NB4 (cell line): ENCODE results near the gene AATK.
A peak's percentile ranks its signal among the peaks of the same experiment; 100 is the strongest.

Source experiments
- DNase-seq: peaks from one replicate; pipeline ENCODE4 v3.0.0; 2010; ENCODE audit warnings: low read depth
- H3K4me3 ChIP-seq: one replicate; pipeline ENCODE4 v1.5.1; 2011; ENCODE audit warnings: mild to moderate bottlenecking, low read depth, low read length, moderate library complexity
- MYC ChIP-seq: IDR thresholded peaks from 2 replicates; pipeline ENCODE4 v1.6.1; 2011; ENCODE audit warnings: low read depth, low read length
- POLR2A ChIP-seq: IDR thresholded peaks from 2 replicates; pipeline ENCODE4 v1.6.1; 2011; ENCODE audit warnings: mild to moderate bottlenecking; ENCODE audit not compliant: insufficient read length; ENCODE audit errors: extremely low read depth
- TF ChIP-seq, protein P1 (sequence below): IDR thresholded peaks from one replicate; pipeline ENCODE4 v1.5.1; 2012; ENCODE audit warnings: low read depth, low read length
- TF ChIP-seq, protein P2 (sequence below): IDR thresholded peaks from 2 replicates; pipeline ENCODE4 v1.6.1; 2011; ENCODE audit warnings: low read depth, low read length

Gene AATK

DNA sequence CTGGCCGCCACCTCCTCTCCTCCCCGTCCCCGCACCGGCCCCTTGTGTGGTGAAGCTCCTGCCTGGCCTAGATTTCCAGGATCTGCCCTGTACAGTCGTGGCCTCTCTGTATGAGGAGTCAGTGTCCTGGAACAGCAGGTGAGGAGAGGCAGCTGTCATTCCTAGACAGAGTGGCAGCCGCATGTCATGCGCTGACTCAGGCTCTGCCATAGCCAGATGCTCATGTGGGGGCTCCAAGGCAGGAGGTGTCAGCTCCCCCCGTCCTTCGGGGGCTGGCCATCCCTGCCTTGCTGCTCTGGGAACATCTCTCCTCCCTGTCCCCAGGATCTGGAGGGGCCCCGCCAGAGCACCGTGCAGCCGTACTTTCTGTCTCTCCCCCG, 70.6 kb downstream of the AATK start:
- DNase-seq = no peak
- TF ChIP-seq MYC = no peak
- TF ChIP-seq, protein P1, sequence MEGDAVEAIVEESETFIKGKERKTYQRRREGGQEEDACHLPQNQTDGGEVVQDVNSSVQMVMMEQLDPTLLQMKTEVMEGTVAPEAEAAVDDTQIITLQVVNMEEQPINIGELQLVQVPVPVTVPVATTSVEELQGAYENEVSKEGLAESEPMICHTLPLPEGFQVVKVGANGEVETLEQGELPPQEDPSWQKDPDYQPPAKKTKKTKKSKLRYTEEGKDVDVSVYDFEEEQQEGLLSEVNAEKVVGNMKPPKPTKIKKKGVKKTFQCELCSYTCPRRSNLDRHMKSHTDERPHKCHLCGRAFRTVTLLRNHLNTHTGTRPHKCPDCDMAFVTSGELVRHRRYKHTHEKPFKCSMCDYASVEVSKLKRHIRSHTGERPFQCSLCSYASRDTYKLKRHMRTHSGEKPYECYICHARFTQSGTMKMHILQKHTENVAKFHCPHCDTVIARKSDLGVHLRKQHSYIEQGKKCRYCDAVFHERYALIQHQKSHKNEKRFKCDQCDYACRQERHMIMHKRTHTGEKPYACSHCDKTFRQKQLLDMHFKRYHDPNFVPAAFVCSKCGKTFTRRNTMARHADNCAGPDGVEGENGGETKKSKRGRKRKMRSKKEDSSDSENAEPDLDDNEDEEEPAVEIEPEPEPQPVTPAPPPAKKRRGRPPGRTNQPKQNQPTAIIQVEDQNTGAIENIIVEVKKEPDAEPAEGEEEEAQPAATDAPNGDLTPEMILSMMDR = no peak
- TF ChIP-seq, protein P2, sequence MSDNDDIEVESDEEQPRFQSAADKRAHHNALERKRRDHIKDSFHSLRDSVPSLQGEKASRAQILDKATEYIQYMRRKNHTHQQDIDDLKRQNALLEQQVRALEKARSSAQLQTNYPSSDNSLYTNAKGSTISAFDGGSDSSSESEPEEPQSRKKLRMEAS = no peak
- no peak for TF ChIP-seq POLR2A
- H3K4me3 ChIP-seq = no peak overlapping the region

DNA sequence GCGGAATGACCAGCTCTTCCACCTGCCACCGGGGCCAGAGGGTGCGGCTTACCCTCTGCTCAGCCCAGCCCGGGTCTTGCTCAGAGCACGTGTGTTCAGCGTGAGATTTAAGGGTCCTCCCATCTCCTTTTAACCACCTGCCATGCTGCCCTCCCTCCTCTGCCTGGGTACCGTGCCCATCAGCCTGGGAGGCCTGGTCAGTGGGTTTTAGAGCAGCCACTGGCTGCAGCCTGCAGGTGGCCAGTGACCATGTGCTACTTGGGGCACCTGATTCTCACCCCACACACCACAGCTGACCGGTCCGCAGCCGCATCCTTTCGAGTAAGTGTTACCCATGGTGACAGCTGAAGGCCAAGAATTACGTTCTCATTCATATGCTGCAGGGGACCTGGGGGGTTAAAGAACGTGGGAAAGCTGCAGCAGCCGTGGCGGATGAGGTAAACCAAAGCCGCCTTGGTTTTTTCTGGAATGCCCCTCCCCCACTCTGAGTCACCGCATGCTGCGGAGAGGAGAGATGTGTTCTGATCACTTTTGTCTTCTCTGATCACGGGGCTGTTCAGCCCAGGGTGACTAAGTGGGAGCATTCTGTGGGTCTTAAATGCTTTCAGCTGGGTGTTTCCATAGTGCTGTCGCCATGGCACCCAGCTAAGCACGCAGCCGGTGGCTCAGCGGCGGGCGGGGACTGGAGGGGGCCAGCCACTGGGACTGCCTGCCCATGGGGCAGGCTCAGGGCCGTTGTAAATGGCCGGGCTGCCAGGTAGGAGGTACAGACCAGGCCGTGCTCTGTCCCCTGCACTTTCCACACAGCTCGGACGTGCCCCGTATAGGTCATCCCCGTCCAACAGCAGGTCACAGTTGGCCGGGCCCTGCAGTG, 71.3 kb downstream of the AATK start:
- DNase-seq = peak; percentile 92
- H3K4me3 ChIP-seq = no peak overlapping the region
- TF ChIP-seq, protein P1 = no peak
- TF ChIP-seq, protein P2 = peak; percentile 73
- peak; percentile 70; the same call in 1 of the 2 replicates for TF ChIP-seq MYC

DNA sequence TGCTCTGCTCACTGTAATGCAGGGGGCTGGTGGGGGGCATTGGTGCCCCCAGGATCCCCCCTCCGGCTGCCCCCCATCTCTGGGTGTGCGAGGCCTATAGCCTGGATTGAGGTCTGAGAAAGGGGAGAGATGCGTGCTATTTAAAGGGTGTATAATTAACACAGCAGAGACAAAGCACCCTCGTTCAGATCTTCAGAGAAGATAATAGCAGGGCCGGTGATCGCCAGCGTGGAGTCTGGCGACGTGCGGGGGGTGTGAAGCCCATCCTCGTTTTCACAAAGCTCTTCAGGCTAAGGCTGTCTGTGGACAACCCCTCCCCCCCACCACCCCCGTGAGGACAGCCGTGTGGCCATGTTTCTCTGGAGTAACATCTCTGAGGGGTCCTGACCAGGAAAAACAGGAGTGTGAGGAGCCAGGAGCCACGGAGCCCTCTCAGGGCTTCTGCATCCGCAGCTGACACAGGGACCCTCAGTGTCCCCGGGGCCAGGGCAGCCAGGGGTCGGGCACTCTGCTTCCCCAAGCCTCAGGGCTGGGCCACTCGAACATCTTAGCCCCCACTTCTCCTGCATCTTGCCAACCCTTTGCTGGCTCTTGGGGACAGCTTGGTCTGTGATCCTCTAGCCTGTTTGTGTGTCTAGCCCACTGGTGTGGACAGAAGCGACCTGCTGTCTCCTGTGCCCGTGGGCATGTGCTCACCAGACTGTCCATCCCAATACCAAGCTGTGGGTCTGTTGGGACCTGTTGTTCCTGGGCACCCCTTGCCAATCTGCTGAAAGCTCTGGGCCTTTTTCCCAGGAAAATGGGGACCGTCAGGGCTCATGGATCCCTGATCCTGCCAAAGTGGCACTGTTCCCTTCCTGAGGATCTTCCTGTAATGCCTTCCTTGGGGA, 72.2 kb downstream of the AATK start:
- no peak overlapping the region for H3K4me3 ChIP-seq
- no peak for DNase-seq
- TF ChIP-seq MYC (no peak), POLR2A (no peak)
- TF ChIP-seq, protein P2 = no peak
- TF ChIP-seq, protein P1 = no peak

DNA sequence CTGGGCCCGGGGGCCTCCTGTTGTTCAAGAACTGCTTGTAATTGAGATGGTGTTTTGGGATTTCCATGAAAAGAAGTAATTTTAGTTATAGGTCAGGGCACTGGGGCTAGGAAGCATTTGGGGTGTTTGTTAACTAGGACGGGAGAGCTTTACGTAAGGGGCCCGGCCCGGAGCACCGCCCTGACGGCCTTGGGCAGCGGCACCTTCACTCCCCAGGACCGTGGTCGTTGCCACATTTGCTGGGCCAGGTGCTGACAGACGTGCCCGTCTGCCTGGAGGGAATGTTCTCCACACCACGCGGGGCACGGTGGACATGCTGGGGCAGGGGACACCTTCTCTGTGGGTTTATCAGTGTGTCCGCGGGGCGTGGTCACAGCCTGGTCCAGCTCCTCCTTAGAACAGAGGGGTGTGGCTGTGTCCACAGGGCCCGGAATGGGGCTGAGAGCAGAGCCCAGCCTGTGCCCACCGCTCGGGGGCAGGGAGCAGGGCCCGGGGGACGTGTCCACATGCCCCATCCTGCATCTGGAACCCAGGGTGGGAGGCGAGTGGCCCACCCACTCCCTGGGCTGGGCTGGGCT, 73.4 kb downstream of the AATK start:
- no peak overlapping the region for H3K4me3 ChIP-seq
- DNase-seq = no peak
- TF ChIP-seq, protein P1 = no peak
- TF ChIP-seq POLR2A = no peak

DNA sequence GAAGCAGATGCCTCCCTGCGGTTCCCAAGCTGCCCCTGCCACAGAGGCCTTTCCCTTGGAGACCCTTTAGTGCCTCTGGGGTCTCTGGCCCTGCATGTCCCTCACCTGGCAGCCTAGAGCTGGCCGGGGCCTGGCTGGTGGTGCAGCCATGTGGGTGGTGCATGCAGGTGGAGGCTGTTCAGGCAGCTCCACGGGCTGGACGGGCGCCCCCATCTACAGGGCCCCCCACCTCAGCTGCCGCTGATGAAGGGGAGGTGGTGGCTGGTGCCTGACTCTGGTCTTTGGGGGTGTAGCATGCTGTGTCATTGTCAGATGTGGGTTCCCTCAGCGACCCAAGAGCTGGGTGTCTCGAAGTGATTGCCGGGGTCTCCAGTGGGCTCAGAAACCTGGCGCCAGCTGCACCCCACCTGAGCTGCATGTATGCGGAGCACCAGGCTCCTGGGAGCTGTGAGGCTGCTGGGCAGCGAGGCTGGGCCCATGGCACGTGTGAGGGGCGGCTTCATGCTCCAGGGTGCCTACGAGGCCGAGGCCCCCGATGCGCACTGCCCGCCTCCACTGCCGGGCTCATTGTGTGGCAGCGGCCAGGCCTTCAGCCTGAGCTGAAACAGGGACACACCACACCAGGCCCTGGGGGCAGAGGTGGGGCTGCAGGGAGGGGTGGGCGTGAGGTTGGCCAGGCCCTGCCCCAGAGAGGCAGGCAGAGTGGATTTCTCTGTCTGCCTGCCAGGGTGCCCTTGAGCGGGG, 74.1 kb downstream of the AATK start:
- DNase-seq = no peak
- TF ChIP-seq MYC = no peak
- no peak for TF ChIP-seq POLR2A
- TF ChIP-seq, protein P2 = no peak
- TF ChIP-seq, protein P1 = no peak
- H3K4me3 ChIP-seq = no peak overlapping the region
